H9 (cell line): ENCODE data around the gene NR5A1. TPM values are rescaled to one million over a fixed set of nuclear protein-coding genes. Genes with fewer than 3 reads are reported as not detected.

Source experiments
- DNase-seq: peaks from one replicate; pipeline ENCODE4 v3.0.0-alpha.2; 2017
- H2AFZ ChIP-seq: one replicate; pipeline ENCODE4 v1.6.1; 2013; ENCODE audit warnings: mild to moderate bottlenecking, low read length, control low read depth, moderate library complexity
- H2AK5ac ChIP-seq: 2 replicates; pipeline ENCODE4 v1.6.1; 2013; ENCODE audit warnings: low read length, control low read depth, mixed read lengths; ENCODE audit not compliant: insufficient read length
- H2BK120ac ChIP-seq: one replicate; pipeline ENCODE4 v1.6.1; 2013; ENCODE audit warnings: low read depth, mild to moderate bottlenecking, low read length, control low read depth, inconsistent platforms; ENCODE audit not compliant: poor library complexity, severe bottlenecking
- H2BK12ac ChIP-seq: 2 replicates; pipeline ENCODE4 v1.6.1; 2013; ENCODE audit warnings: low read length, control low read depth, mixed read lengths, low read depth; ENCODE audit not compliant: insufficient read length
- H2BK15ac ChIP-seq: 2 replicates; pipeline ENCODE4 v1.6.1; 2013; ENCODE audit warnings: low read depth, low read length, control low read depth
- H2BK20ac ChIP-seq: one replicate; pipeline ENCODE4 v1.6.1; 2013; ENCODE audit warnings: low read depth, mild to moderate bottlenecking, low read length, control low read depth, inconsistent platforms; ENCODE audit not compliant: poor library complexity, severe bottlenecking
- H2BK5ac ChIP-seq: 2 replicates; pipeline ENCODE4 v1.6.1; 2013; ENCODE audit warnings: low read length, control low read depth, mixed read lengths; ENCODE audit not compliant: insufficient read length
- H3K14ac ChIP-seq: 2 replicates; pipeline ENCODE4 v1.6.1; 2013; ENCODE audit warnings: low read length, control low read depth; ENCODE audit not compliant: insufficient read depth
- H3K18ac ChIP-seq: 2 replicates; pipeline ENCODE4 v1.6.1; 2013; ENCODE audit warnings: low read depth, mild to moderate bottlenecking, mixed read lengths, low read length, control low read depth; ENCODE audit not compliant: insufficient read length
- H3K23ac ChIP-seq: 2 replicates; pipeline ENCODE4 v1.6.1; 2013; ENCODE audit warnings: low read length, control low read depth, mixed read lengths, low read depth; ENCODE audit not compliant: insufficient read length
- H3K23me2 ChIP-seq: 2 replicates; pipeline ENCODE4 v1.6.1; 2013; ENCODE audit warnings: low read depth, mild to moderate bottlenecking, mixed read lengths, low read length, control low read depth; ENCODE audit not compliant: insufficient read length, poor library complexity, severe bottlenecking
- H3K27ac ChIP-seq: 2 replicates; pipeline ENCODE4 v1.5.1; 2013; ENCODE audit warnings: low read length, control low read depth, mixed read lengths, low read depth; ENCODE audit not compliant: insufficient read length
- H3K27me3 ChIP-seq: 2 replicates; pipeline ENCODE4 v1.6.1; 2013; ENCODE audit warnings: low read length, control low read depth, inconsistent platforms; ENCODE audit not compliant: insufficient read depth
- H3K4ac ChIP-seq: 2 replicates; pipeline ENCODE4 v1.6.1; 2013; ENCODE audit warnings: low read depth, mild to moderate bottlenecking, control low read depth, inconsistent platforms, low read length, moderate library complexity
- H3K4me1 ChIP-seq: 2 replicates; pipeline ENCODE4 v1.6.1; 2013; ENCODE audit warnings: low read length, control low read depth, inconsistent platforms; ENCODE audit not compliant: insufficient read depth
- H3K4me2 ChIP-seq: 2 replicates; pipeline ENCODE4 v1.6.1; 2013; ENCODE audit warnings: low read length, control low read depth, mixed read lengths; ENCODE audit not compliant: insufficient read length, insufficient read depth
- H3K56ac ChIP-seq: 2 replicates; pipeline ENCODE4 v1.6.1; 2013; ENCODE audit warnings: low read depth, mild to moderate bottlenecking, mixed read lengths, low read length, control low read depth; ENCODE audit not compliant: insufficient read length
- H3K79me1 ChIP-seq: 2 replicates; pipeline ENCODE4 v1.6.1; 2013; ENCODE audit warnings: low read depth, mild to moderate bottlenecking, moderate library complexity, low read length, control low read depth, inconsistent platforms; ENCODE audit not compliant: insufficient read depth, poor library complexity, severe bottlenecking
- H3K79me2 ChIP-seq: 2 replicates; pipeline ENCODE4 v1.6.1; 2013; ENCODE audit warnings: low read length, control low read depth, inconsistent platforms; ENCODE audit not compliant: insufficient read depth
- H3K9ac ChIP-seq: 2 replicates; pipeline ENCODE4 v1.6.1; 2013; ENCODE audit warnings: low read length, control low read depth, mixed read lengths; ENCODE audit not compliant: insufficient read length; ENCODE audit errors: extremely low read depth
- H3K9me3 ChIP-seq: one replicate; pipeline ENCODE4 v1.6.1; 2013; ENCODE audit warnings: low read depth, low read length, inconsistent platforms; ENCODE audit not compliant: control insufficient read depth
- H3T11ph ChIP-seq: one replicate; pipeline ENCODE4 v1.6.1; 2013; ENCODE audit warnings: mild to moderate bottlenecking, low read length, control low read depth, inconsistent platforms
- H4K20me1 ChIP-seq: one replicate; pipeline ENCODE4 v1.6.1; 2013; ENCODE audit not compliant: control insufficient read depth, insufficient read length, insufficient read depth
- H4K5ac ChIP-seq: 2 replicates; pipeline ENCODE4 v1.6.1; 2013; ENCODE audit warnings: low read depth, mild to moderate bottlenecking, mixed read lengths, low read length, control low read depth; ENCODE audit not compliant: insufficient read length
- H4K8ac ChIP-seq: replicated peaks from 2 replicates; pipeline ENCODE4 v1.6.1; 2013; ENCODE audit warnings: low read length, control low read depth, mixed read lengths, low read depth; ENCODE audit not compliant: insufficient read length
- H4K91ac ChIP-seq: 2 replicates; pipeline ENCODE4 v1.6.1; 2013; ENCODE audit warnings: low read depth, mild to moderate bottlenecking, moderate library complexity, mixed read lengths, low read length, control low read depth; ENCODE audit not compliant: insufficient read length
- H3K27ac Mint-ChIP-seq, 3 experiments: 2 replicates in 2 of 3; 3 replicates in 1 of 3; pipeline ENCODE4 v1.8.0; 2020 to 2021; ENCODE audit warnings: mixed read lengths in 3 of 3, mild to moderate bottlenecking in 1 of 3, moderate library complexity in 1 of 3
- H3K27me3 Mint-ChIP-seq: 2 replicates; pipeline ENCODE4 v1.8.0; 2021; ENCODE audit warnings: low read depth, mild to moderate bottlenecking, moderate library complexity, mixed read lengths
- H3K36me3 Mint-ChIP-seq, 3 experiments: 2 replicates in 2 of 3; 3 replicates in 1 of 3; pipeline ENCODE4 v1.8.0; 2020 to 2021; ENCODE audit warnings: low read depth in 3 of 3, mixed read lengths in 3 of 3; ENCODE audit not compliant: insufficient read depth in 1 of 3
- H3K4me1 Mint-ChIP-seq, 2 experiments: 2 replicates each; pipeline ENCODE4 v1.8.0; 2020; ENCODE audit warnings: mixed read lengths in 2 of 2
- H3K4me3 Mint-ChIP-seq, 2 experiments: 2 replicates in 1 of 2; 3 replicates in 1 of 2; pipeline ENCODE4 v1.8.0; 2020 to 2021; ENCODE audit warnings: mild to moderate bottlenecking in 2 of 2, mixed read lengths in 2 of 2, moderate library complexity in 1 of 2
- H3K9me3 Mint-ChIP-seq, 2 experiments: 2 replicates in 1 of 2; 3 replicates in 1 of 2; pipeline ENCODE4 v1.8.0; 2020; ENCODE audit warnings: mild to moderate bottlenecking in 2 of 2, mixed read lengths in 2 of 2, moderate library complexity in 1 of 2
- WGBS: extraction: QIAGEN DNeasy Blood & Tissue Kit; methylation state at CpG from one replicate; pipeline ENCODE4 v1.1.7; 2013; ENCODE audit warnings: missing lambda C conversion rate, low lambda C conversion rate, mixed read lengths; ENCODE audit not compliant: insufficient read length; ENCODE audit errors: extremely low coverage; 5-methylcytosine and 5-hydroxymethylcytosine counted together
- total RNA-seq: library from RNA; stranded (reverse); gene quantifications from 2 replicates; pipeline ENCODE4 v1.2.1, GENCODE V29; 2021
- TF ChIP-seq, protein P1 (sequence below): fragments of 200-600 bp; sonication (generic); conservative IDR thresholded peaks from 3 replicates; pipeline ENCODE4 v1.8.0; 2021; ENCODE audit warnings: antibody characterized with exemption, mild to moderate bottlenecking

NR5A1 gene
- total RNA-seq, 1 experiment from 2014 or later = 0.37 TPM

DNA sequence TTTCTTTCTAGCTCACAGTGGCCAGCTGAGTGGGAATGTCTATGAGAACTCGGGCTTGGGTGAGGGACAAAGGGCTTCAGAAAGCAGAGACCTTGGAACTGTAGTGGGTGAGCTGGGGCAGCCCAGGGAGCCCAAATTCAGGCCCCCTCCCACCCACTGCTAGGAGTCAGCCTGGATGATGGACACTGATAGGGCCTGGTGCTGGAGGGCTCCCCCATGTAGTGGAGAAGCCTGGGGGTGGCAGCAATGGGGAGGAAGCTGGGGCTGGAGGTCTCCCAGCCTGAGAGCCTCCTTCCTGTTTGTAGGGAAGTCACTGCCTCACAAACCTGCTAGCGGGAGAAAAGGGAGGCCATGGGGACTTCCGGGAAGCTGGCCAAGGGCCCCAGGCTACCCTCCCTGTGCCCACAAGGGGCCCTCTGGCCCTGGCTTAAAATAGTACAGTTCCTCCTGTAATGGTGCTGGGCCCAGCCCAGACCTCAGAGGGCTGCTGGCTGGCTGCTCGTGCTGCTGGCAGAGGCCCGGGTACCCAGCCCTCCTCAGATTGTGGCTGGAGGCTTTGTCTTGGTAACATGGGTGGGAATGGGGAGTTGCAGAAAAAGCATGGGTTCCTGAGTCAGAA, 6.3 kb upstream of the NR5A1 start:
- Histone ChIP-seq H3K27me3 (no peaks in the 10 kb centered on the region), H3K14ac (no peak overlapping the region), H3K4me1 (no peaks in the 10 kb centered on the region), H3K9me3 (no peaks in the 10 kb centered on the region), H3K18ac (no peak overlapping the region), H2AFZ (no peak overlapping the region), H4K91ac (no peak overlapping the region), H3K27ac (no peak overlapping the region), H3K9ac (no peak overlapping the region), H2BK12ac (no peak overlapping the region), H2AK5ac (no peak overlapping the region), H2BK20ac (no peak overlapping the region), H3K23me2 (no peaks in the 10 kb centered on the region), H3K4me2 (no peak overlapping the region), H2BK120ac (no peak overlapping the region), H4K8ac (no peak overlapping the region), H4K20me1 (no peaks in the 10 kb centered on the region), H3K79me2 (no peaks in the 10 kb centered on the region), H2BK15ac (no peak overlapping the region), H2BK5ac (no peak overlapping the region), H4K5ac (no peak overlapping the region), H3K23ac (no peak overlapping the region), H3T11ph (no peak overlapping the region), H3K4ac (no peak overlapping the region), H3K79me1 (no peaks in the 10 kb centered on the region), H3K56ac (no peak overlapping the region)
- Mint-ChIP-seq H3K36me3 (peaks cover 0 to 9% (median 3%) of the 10 kb centered on the region in 3 experiments; a peak in 2 of 7 replicates), H3K4me3 (no peak overlapping the region), H3K27me3 (peaks cover 2% of the 10 kb centered on the region), H3K4me1 (peaks cover 2 to 23% of the 10 kb centered on the region in 2 experiments; a peak in 3 of 4 replicates), H3K9me3 (no peaks in the 10 kb centered on the region), H3K27ac (no peak overlapping the region)
- TF ChIP-seq, protein P1, sequence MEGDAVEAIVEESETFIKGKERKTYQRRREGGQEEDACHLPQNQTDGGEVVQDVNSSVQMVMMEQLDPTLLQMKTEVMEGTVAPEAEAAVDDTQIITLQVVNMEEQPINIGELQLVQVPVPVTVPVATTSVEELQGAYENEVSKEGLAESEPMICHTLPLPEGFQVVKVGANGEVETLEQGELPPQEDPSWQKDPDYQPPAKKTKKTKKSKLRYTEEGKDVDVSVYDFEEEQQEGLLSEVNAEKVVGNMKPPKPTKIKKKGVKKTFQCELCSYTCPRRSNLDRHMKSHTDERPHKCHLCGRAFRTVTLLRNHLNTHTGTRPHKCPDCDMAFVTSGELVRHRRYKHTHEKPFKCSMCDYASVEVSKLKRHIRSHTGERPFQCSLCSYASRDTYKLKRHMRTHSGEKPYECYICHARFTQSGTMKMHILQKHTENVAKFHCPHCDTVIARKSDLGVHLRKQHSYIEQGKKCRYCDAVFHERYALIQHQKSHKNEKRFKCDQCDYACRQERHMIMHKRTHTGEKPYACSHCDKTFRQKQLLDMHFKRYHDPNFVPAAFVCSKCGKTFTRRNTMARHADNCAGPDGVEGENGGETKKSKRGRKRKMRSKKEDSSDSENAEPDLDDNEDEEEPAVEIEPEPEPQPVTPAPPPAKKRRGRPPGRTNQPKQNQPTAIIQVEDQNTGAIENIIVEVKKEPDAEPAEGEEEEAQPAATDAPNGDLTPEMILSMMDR = no peak
- no peak for DNase-seq
- WGBS = no CpG with 5 or more reads among the region's 5 CpGs
